Esophagus muscularis mucosa (tissue), 3 donors: ENCODE results near the gene CCNG2.

Source experiments
- CTCF ChIP-seq, 3 experiments: fragments of 200-600 bp in 2 of 3; fragments of 450-650 bp in 1 of 3; sonication (generic) in 2 of 3; IDR thresholded peaks; one replicate each; pipeline ENCODE4 v1.5.1; 2017 to 2019; ENCODE audit warnings: antibody characterized with exemption in 3 of 3, mild to moderate bottlenecking in 2 of 3, moderate library complexity in 1 of 3
- POLR2A ChIP-seq: fragments of 450-650 bp; IDR thresholded peaks from one replicate; pipeline ENCODE4 v1.6.1; 2017; ENCODE audit warnings: antibody characterized with exemption, moderate library complexity, mild to moderate bottlenecking, low read depth
- POLR2AphosphoS5 ChIP-seq, 2 donors: sonication (generic); formaldehyde crosslinking; IDR thresholded peaks; one replicate each; pipeline ENCODE4 v1.6.1; 2017; ENCODE audit warnings: antibody characterized with exemption in 2 of 2

- TF ChIP-seq CTCF (IDR thresholded peaks at IDR 0.05) (no peak), POLR2AphosphoS5 (IDR thresholded peaks at IDR 0.05) (no peak), POLR2A (no peak)
Measured at GRCh38 chr4:77121736-77122240, 35.2 kb upstream of the CCNG2 start.
